Vagina (tissue), 2 donors: ENCODE measurements around the gene PTPRG. TPM values are rescaled to one million over a fixed set of nuclear protein-coding genes. Genes with fewer than 3 reads are reported as not detected.

Experiments
- DNase-seq, 2 donors: peaks; one replicate each; pipeline ENCODE4 v3.0.0-alpha.2; 2017; ENCODE audit errors: extremely low spot score in 2 of 2
- H3K27ac ChIP-seq: fragments of 200-600 bp; sonication (generic); one replicate; pipeline ENCODE4 v1.5.1; 2019
- H3K27me3 ChIP-seq: fragments of 200-600 bp; sonication (generic); one replicate; pipeline ENCODE4 v1.5.1; 2019
- H3K36me3 ChIP-seq, 2 donors: fragments of 200-600 bp; sonication (generic); one replicate each; pipeline ENCODE4 v1.5.1; 2017 to 2019
- H3K4me1 ChIP-seq: fragments of 200-600 bp; sonication (generic); one replicate; pipeline ENCODE4 v1.5.1; 2019
- H3K4me3 ChIP-seq, 2 donors: fragments of 200-600 bp; sonication (generic); 1 replicate in 1 of 2; 2 replicates in 1 of 2; pipeline ENCODE4 v1.5.1; 2016 to 2019
- H3K9me3 ChIP-seq: fragments of 200-600 bp; sonication (generic); one replicate; pipeline ENCODE4 v1.5.1; 2019
- POLR2A ChIP-seq, 2 donors: fragments of 450-650 bp; IDR thresholded peaks; one replicate each; pipeline ENCODE4 v1.6.1; 2017; ENCODE audit warnings: antibody characterized with exemption in 2 of 2, mild to moderate bottlenecking in 2 of 2, moderate library complexity in 2 of 2
- POLR2AphosphoS5 ChIP-seq, 2 donors: sonication (generic); formaldehyde crosslinking; IDR thresholded peaks; one replicate each; pipeline ENCODE4 v1.9.0; 2017; ENCODE audit warnings: antibody characterized with exemption in 2 of 2, mild to moderate bottlenecking in 2 of 2, low read depth in 1 of 2; ENCODE audit not compliant: insufficient read depth in 1 of 2
- intact Hi-C: fragments of 100-400 bp; cut with DNase I; formaldehyde crosslinking; loops from one replicate; pipeline ENCODE4 v1.15.1; 2023
- total RNA-seq: library from RNA; depleted of rRNA; stranded (reverse); fragments of >200 nt; gene quantifications from one replicate; pipeline ENCODE4 v1.2.3, GENCODE V29; 2016
- TF ChIP-seq, protein P1 (sequence below), 3 experiments: fragments of 450-650 bp in 2 of 3; fragments of 200-600 bp in 1 of 3; sonication (generic) in 1 of 3; IDR thresholded peaks; one replicate each; pipeline ENCODE4 v1.5.1; 2017 to 2019; ENCODE audit warnings: antibody characterized with exemption in 3 of 3, mild to moderate bottlenecking in 2 of 3, moderate library complexity in 2 of 3

Gene PTPRG
- total RNA-seq, 1 donor from 2014 or later: 47.6 TPM

DNA sequence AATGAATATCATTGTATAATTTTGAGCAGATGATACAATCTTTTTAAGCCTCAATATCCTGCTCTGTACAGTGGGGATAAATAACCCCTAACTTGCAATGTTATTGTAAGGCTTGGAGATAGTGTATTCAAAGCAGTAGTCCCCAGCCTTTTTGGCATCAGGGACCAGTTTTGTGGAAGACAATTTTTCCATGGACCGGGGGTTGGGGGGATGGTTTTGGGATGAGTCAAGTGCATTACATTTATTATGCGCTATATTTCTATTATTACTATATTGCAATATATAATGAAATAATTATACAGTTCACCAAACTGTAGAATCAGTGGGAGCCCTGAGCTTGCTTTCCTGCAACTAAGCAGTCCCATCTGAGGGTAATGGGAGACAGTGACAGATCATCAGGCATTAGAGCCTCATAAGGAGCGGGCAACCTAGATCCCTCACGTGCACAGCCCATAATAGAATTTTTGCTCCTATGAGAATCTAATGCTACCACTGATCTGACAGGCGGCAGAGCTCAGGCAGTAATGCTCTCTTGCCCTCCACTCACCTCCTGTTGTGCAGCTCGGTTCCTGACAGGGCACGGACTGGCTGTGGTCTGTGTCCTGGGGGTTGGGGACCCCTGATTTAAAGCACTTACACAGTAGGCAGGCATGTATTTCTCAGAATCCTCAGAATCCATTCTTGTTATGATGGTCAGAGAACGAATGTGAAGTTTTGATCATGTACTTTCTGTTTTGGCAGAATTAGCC, 102.2 kb downstream of the PTPRG start:
- no peak overlapping the region for H3K4me3 ChIP-seq
- H3K27me3 ChIP-seq: no peaks in the 10 kb centered on the region
- no peaks in the 10 kb centered on the region for H3K36me3 ChIP-seq
- intact Hi-C loops: no loop called here
- H3K9me3 ChIP-seq: no peaks in the 10 kb centered on the region
- no peak for DNase-seq
- peaks cover 45% of the 10 kb centered on the region for H3K4me1 ChIP-seq
- H3K27ac ChIP-seq: no peak overlapping the region
- no peak for TF ChIP-seq POLR2A (IDR thresholded peaks at IDR 0.05)
- no peak for TF ChIP-seq POLR2AphosphoS5 (IDR thresholded peaks at IDR 0.05; ENCODE audit: insufficient read depth in 1 of 2, low read depth in 1 of 2)
- TF ChIP-seq, protein P1, sequence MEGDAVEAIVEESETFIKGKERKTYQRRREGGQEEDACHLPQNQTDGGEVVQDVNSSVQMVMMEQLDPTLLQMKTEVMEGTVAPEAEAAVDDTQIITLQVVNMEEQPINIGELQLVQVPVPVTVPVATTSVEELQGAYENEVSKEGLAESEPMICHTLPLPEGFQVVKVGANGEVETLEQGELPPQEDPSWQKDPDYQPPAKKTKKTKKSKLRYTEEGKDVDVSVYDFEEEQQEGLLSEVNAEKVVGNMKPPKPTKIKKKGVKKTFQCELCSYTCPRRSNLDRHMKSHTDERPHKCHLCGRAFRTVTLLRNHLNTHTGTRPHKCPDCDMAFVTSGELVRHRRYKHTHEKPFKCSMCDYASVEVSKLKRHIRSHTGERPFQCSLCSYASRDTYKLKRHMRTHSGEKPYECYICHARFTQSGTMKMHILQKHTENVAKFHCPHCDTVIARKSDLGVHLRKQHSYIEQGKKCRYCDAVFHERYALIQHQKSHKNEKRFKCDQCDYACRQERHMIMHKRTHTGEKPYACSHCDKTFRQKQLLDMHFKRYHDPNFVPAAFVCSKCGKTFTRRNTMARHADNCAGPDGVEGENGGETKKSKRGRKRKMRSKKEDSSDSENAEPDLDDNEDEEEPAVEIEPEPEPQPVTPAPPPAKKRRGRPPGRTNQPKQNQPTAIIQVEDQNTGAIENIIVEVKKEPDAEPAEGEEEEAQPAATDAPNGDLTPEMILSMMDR (IDR thresholded peaks at IDR 0.05): no peak

DNA sequence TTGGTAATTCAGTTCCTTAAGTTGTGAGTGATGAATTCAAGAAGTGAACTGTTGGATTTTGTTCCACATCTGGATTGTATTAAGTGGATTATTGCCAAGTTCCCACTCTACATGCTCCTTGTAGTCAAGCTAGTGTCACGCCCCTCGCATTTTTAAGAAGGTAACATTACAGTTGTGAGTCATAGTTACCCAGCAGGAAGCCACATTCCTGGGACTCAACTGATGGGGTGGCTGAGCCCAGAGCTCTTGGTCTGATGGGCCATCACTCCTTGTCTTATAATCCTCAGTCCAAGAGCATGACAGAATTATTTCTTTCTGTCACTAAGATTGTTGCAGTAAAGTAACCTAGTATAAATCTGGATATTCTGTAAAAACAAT, 102.7 kb downstream of the PTPRG start:
- H3K36me3 ChIP-seq: no peaks in the 10 kb centered on the region
- H3K9me3 ChIP-seq: no peaks in the 10 kb centered on the region
- H3K27ac ChIP-seq: no peak overlapping the region
- no peak overlapping the region for H3K4me3 ChIP-seq
- TF ChIP-seq POLR2AphosphoS5 (IDR thresholded peaks at IDR 0.05; ENCODE audit: insufficient read depth in 1 of 2, low read depth in 1 of 2): peak in 1 of 2 donors; percentile 12
- TF ChIP-seq, protein P1 (IDR thresholded peaks at IDR 0.05): no peak
- no peak for TF ChIP-seq POLR2A (IDR thresholded peaks at IDR 0.05)
- no peak for DNase-seq
- peaks cover 47% of the 10 kb centered on the region for H3K4me1 ChIP-seq
- no peaks in the 10 kb centered on the region for H3K27me3 ChIP-seq
- intact Hi-C loops: no loop called here

DNA sequence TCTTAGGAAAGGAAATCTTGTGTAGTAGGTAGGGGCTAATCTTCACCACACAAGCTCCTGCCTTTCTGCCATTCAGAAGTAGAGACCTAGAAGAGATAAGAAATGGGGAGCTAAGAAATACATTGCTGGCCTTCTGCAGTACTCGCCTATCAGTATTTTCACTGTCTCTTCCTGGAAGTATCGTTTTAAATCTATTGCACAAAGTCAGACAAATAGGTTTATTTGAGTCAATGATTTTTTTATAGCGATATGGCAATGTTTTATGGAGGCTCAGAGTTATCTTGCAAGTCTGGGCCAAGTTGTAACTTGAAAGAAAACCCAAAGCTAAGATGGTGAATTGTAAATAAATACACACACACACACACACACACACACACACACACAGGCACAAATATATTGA, 103.8 kb downstream of the PTPRG start:
- H3K27ac ChIP-seq: no peak overlapping the region
- intact Hi-C loops: no loop called here
- peaks cover 52% of the 10 kb centered on the region for H3K4me1 ChIP-seq
- no peaks in the 10 kb centered on the region for H3K27me3 ChIP-seq
- H3K4me3 ChIP-seq: no peak overlapping the region
- no peak for TF ChIP-seq POLR2AphosphoS5 (IDR thresholded peaks at IDR 0.05; ENCODE audit: insufficient read depth in 1 of 2, low read depth in 1 of 2)
- TF ChIP-seq POLR2A (IDR thresholded peaks at IDR 0.05): no peak
- TF ChIP-seq, protein P1 (IDR thresholded peaks at IDR 0.05): no peak
- H3K36me3 ChIP-seq: no peaks in the 10 kb centered on the region
- DNase-seq: no peak
- no peaks in the 10 kb centered on the region for H3K9me3 ChIP-seq

DNA sequence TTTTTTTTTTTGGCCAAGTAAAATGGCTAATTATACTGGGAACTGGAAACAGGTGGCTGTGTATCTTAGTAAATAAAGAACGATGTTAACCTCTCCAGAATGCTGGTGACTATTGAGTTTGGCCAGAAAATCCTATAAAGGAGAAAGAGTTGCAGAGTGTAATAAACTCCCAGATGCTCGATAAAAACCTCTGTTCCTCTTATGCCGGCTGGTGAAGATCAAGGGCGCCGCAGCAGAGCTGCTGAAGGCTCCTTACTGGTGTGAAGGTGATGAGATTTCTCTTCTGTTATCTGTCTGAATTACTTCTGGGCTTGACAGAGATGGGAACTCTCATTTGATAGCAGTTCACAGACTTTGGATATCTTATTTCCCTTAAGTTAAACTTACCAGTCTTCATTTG, 104.6 kb downstream of the PTPRG start:
- intact Hi-C loops: no loop called here
- H3K27me3 ChIP-seq: no peaks in the 10 kb centered on the region
- no peak overlapping the region for H3K4me3 ChIP-seq
- TF ChIP-seq POLR2A (IDR thresholded peaks at IDR 0.05) (no peak), POLR2AphosphoS5 (IDR thresholded peaks at IDR 0.05; ENCODE audit: insufficient read depth in 1 of 2, low read depth in 1 of 2) (no peak)
- TF ChIP-seq, protein P1 (IDR thresholded peaks at IDR 0.05): no peak
- H3K36me3 ChIP-seq: no peaks in the 10 kb centered on the region
- H3K9me3 ChIP-seq: no peaks in the 10 kb centered on the region
- no peak for DNase-seq
- no peak overlapping the region for H3K27ac ChIP-seq
- peaks cover 52% of the 10 kb centered on the region for H3K4me1 ChIP-seq

DNA sequence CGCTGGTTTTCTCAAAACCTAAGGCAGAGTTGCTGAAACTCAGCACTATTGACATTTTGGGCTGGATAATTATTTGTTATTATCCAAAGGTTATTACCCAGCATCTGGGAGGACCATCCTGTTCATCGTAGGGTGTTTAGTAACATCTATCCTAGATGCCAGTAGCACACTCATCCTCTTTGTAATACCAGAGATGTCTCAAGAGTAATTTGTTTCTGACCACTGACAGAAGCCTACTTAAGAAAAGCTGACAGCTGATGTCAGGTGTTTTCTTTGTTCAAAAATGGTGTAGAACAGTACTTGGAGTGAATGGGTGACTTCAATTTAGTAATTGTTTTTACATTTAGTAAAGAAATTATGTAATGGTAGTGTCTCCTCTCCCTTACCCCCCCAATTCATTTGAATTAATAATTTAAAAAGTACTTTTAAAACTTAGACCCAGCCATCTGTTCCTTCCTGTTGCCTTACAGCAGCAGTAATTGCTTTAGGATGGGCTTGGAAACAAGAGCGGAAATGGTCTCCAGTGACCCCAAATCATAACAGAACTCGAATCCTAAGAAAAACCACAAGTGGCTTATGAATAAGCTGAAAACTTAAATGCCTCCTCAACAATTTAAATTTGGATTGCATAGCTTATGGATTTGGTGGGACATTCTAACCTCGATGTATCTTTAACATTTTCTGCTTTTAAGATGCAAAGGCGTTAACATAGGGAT, 105.4 kb downstream of the PTPRG start:
- Histone ChIP-seq H3K27me3 (no peaks in the 10 kb centered on the region), H3K27ac (no peak overlapping the region), H3K4me1 (peaks cover 52% of the 10 kb centered on the region), H3K4me3 (no peak overlapping the region), H3K9me3 (no peaks in the 10 kb centered on the region), H3K36me3 (no peaks in the 10 kb centered on the region)
- intact Hi-C loops: no loop called here
- TF ChIP-seq POLR2A (IDR thresholded peaks at IDR 0.05) (no peak), POLR2AphosphoS5 (IDR thresholded peaks at IDR 0.05; ENCODE audit: insufficient read depth in 1 of 2, low read depth in 1 of 2) (no peak)
- TF ChIP-seq, protein P1 (IDR thresholded peaks at IDR 0.05): no peak
- no peak for DNase-seq
